HepG2 (cell line): Measurements from ENCODE around the gene FBXW4. TPM values are rescaled to one million over a fixed set of nuclear protein-coding genes. Genes with fewer than 3 reads are reported as not detected.

Experiments
- ATAC-seq: fragments of 200-7000 bp; cut with Tn5 transposase; 3 replicates; pipeline ENCODE4 v1.9.1; 2020; ENCODE audit warnings: mild to moderate bottlenecking, moderate library complexity
- BruUV-seq: library from RNA; stranded (reverse); fragments of 400-500 nt; replicated peaks from 2 replicates; lab custom pipeline; 2021; lab: Mats Ljungman, UMichigan
- CTCF ChIA-PET: fragments of 300-600 bp; formaldehyde crosslinking; extraction: SDS; loops from one replicate; lab custom pipeline; 2021; ENCODE audit warnings: low total read pairs, inconsistent platforms, low intra/inter-chr PET ratio; lab: Yijun Ruan, JAX
- POLR2A ChIA-PET: fragments of 350-600 bp; sonication (Branson Sonifier 250); formaldehyde crosslinking; loops from one replicate; lab custom pipeline; 2020; ENCODE audit warnings: antibody characterized with exemption, inconsistent platforms; lab: Yijun Ruan, JAX
- DNase-seq: peaks from one replicate; pipeline ENCODE4 v3.0.0-alpha.2; 2015; ENCODE audit warnings: low spot score
- FAIRE-seq: peaks from 3 replicates; lab custom pipeline; 2011; peaks lifted over from hg19 to GRCh38; lab: Jason Lieb, UNC
- H2AFZ ChIP-seq: one replicate; pipeline ENCODE4 v1.6.1; 2011; ENCODE audit warnings: low read length, inconsistent platforms
- H3K27ac ChIP-seq: fragments of 300-600 bp; 3 replicates; pipeline ENCODE4 v1.8.0; 2011; ENCODE audit warnings: mixed run types, mild to moderate bottlenecking, mixed read lengths, low read length, inconsistent platforms; ENCODE audit not compliant: insufficient read depth; ENCODE audit errors: extremely low read length
- H3K27me3 ChIP-seq, 2 experiments: fragments of 200-600 bp in 1 of 2; 2 replicates in 1 of 2; 3 replicates in 1 of 2; pipeline versions ENCODE4 v1.6.0 to v1.8.0; 2011; ENCODE audit warnings: low read length in 2 of 2, mild to moderate bottlenecking in 2 of 2, moderate library complexity in 2 of 2, inconsistent platforms in 1 of 2; ENCODE audit not compliant: insufficient read depth in 2 of 2, control insufficient read depth in 1 of 2
- H3K36me3 ChIP-seq, 2 experiments: fragments of 200-600 bp in 1 of 2; replicated peaks in 1 of 2; 2 replicates in 1 of 2; 3 replicates in 1 of 2; pipeline versions ENCODE4 v1.5.1 to v1.8.0; 2011; ENCODE audit warnings: low read length in 2 of 2, inconsistent platforms in 1 of 2; ENCODE audit not compliant: insufficient read depth in 2 of 2, control insufficient read depth in 1 of 2
- H3K4me1 ChIP-seq: 2 replicates; pipeline ENCODE4 v1.5.1; 2012; ENCODE audit warnings: low read length, inconsistent platforms; ENCODE audit not compliant: insufficient read depth
- H3K4me2 ChIP-seq: 2 replicates; pipeline ENCODE4 v1.6.0; 2011; ENCODE audit warnings: low read depth, low read length, inconsistent platforms
- H3K4me3 ChIP-seq, 3 experiments: fragments of 200-600 bp in 1 of 3; sonication (generic), shearing (Covaris generic) in 1 of 3; replicated peaks in 1 of 3; 2 replicates each; pipeline ENCODE4 v1.5.1; 2011 to 2016; ENCODE audit warnings: low read length in 3 of 3, inconsistent platforms in 2 of 3, low read depth in 2 of 3, mild to moderate bottlenecking in 2 of 3, control low read depth in 1 of 3, mixed read lengths in 1 of 3; ENCODE audit not compliant: insufficient read depth in 1 of 3
- H3K79me2 ChIP-seq: one replicate; pipeline ENCODE4 v1.6.1; 2011; ENCODE audit warnings: low read length, inconsistent platforms; ENCODE audit not compliant: insufficient read depth
- H3K9ac ChIP-seq: 2 replicates; pipeline ENCODE4 v1.6.0; 2011; ENCODE audit warnings: mild to moderate bottlenecking, low read depth, low read length, inconsistent platforms; ENCODE audit not compliant: insufficient read depth
- H3K9me3 ChIP-seq: 2 replicates; pipeline ENCODE4 v1.5.1; 2012; ENCODE audit warnings: mild to moderate bottlenecking, low read length
- H4K20me1 ChIP-seq: 2 replicates; pipeline ENCODE4 v1.6.0; 2011; ENCODE audit warnings: inconsistent platforms, mild to moderate bottlenecking, low read length, moderate library complexity; ENCODE audit not compliant: insufficient read depth
- KLF15 ChIP-seq: sonication (generic); formaldehyde crosslinking; IDR thresholded peaks from 2 replicates; pipeline ENCODE4 v1.8.1; 2023; ENCODE audit warnings: borderline replicate concordance, mild to moderate bottlenecking, inconsistent platforms, missing genetic modification reagents, mixed read lengths
- MAFK ChIP-seq, 2 experiments: IDR thresholded peaks in 1 of 2; conservative IDR thresholded peaks in 1 of 2; 2 replicates each; pipeline ENCODE4 v1.6.1; 2011; ENCODE audit warnings: improper control_type of control experiment in 2 of 2, low read length in 2 of 2
- MLLT10 ChIP-seq: sonication (generic); formaldehyde crosslinking; IDR thresholded peaks from 2 replicates; pipeline ENCODE4 v1.4.0; 2020; ENCODE audit warnings: missing genetic modification reagents
- ZNF850 ChIP-seq: sonication (generic); formaldehyde crosslinking; conservative IDR thresholded peaks from 2 replicates; pipeline ENCODE4 v1.9.0; 2021; ENCODE audit warnings: mild to moderate bottlenecking, missing genetic modification reagents
- WGBS: methylation state at CpG from one replicate; pipeline ENCODE4 v1.1.6; 2017; ENCODE audit warnings: low lambda C conversion rate; 5-methylcytosine and 5-hydroxymethylcytosine counted together
- in situ Hi-C: cut with HindIII; loops from 2 replicates; pipeline ENCODE4 v1.10.0; 2017; ENCODE audit warnings: low pct_unique_long_range_greater_than_20kb; ENCODE audit not compliant: extremely low pct_ligation_motif_present
- intact Hi-C: fragments of 100-400 bp; cut with micrococcal nuclease; formaldehyde crosslinking; loops from one replicate; pipeline ENCODE4 v1.10.0; 2022; ENCODE audit not compliant: unreplicated experiment
- polyA plus RNA-seq, 8 experiments: library from polyadenylated mRNA; depleted of rRNA in 3 of 8; stranded (reverse) in 7 of 8; unstranded in 1 of 8; fragments of >200 nt; fragmentation: Illumina TruSeq in 4 of 8; extraction: Trizol in 4 of 8; gene quantifications; 2 replicates each; pipeline versions ENCODE4 v1.2.1 to v1.2.3, GENCODE V29; 2011 to 2016; ENCODE audit warnings: low read depth in 4 of 8, missing spikeins in 1 of 8, mixed read lengths in 1 of 8; ENCODE audit not compliant: insufficient read depth in 1 of 8
- total RNA-seq, 5 experiments: library from RNA; depleted of rRNA; stranded (reverse); fragments of >200 nt; fragmentation: Illumina TruSeq; extraction: Trizol; gene quantifications; 2 replicates each; pipeline ENCODE4 v1.2.3, GENCODE V29; 2016; ENCODE audit warnings: low read depth in 1 of 5
- TF ChIP-seq, protein P1 (sequence below): sonication (generic); formaldehyde crosslinking; IDR thresholded peaks from 2 replicates; pipeline ENCODE4 v1.4.0; 2020; ENCODE audit warnings: mild to moderate bottlenecking, missing genetic modification reagents
- TF ChIP-seq, protein P2 (sequence below): sonication (generic); formaldehyde crosslinking; IDR thresholded peaks from 2 replicates; pipeline ENCODE4 v1.9.0; 2021; ENCODE audit warnings: mild to moderate bottlenecking, missing genetic modification reagents
- TF ChIP-seq, protein P3 (sequence below): sonication (generic); formaldehyde crosslinking; conservative IDR thresholded peaks from 2 replicates; pipeline ENCODE4 v1.8.0; 2022; ENCODE audit warnings: missing genetic modification reagents

The FBXW4 gene
- total and polyA plus RNA-seq, 2 of the 13 experiments (the other 11 are each of a cell fraction or from before 2014, with no cell fraction given), result 23.5 to 33.7 TPM

DNA sequence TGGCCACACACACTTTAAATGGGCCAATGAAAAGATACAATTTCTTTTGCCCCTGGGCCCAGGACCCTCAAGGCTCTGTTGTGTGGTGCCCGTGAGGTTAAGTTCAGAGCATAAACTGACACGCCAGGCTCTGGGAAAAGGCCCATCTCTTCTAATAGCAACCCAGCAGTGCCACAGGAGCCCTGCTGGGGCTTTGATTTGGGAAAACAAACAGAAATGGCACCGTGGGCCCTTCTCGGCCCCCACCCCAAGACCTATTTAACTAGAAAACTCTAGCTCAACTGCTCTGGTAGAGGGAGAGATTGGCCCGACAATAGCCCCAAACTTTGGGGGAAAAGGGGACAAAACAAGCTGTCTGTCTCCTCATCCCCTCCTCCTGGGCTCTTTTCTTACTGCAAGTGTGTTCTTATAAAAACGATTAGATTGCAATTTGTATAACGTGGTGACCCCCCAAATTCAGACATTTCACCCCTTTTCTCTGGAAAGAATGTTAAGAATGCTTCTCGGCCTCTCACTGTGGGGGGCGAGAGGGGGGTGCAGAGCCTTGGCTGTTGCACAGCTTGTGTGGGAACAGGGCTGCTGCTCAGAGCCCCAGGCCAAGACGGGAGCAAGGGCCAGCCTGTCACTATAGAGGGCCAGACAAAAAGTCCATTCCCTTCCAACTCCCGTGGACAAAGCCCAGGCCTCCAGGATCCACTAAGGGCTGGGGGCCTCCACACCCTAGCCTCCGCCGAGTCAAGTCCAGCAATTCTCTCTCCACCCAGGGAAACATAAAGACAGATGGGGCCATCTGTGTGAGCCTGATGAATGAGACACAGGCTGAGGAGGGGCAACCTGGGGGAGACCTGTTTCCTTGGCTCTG is 80.1 kb downstream of the FBXW4 start:
- Histone ChIP-seq H3K4me3 (no peak overlapping the region), H3K9ac (no peak overlapping the region), H3K9me3 (no peaks in the 10 kb centered on the region), H3K4me2 (no peak overlapping the region), H2AFZ (no peak overlapping the region), H3K27ac (no peak overlapping the region), H3K27me3 (no peaks in the 10 kb centered on the region), H3K79me2 (no peaks in the 10 kb centered on the region), H4K20me1 (no peaks in the 10 kb centered on the region), H3K4me1 (no peaks in the 10 kb centered on the region), H3K36me3 (peaks cover 13 to 25% of the 10 kb centered on the region in 2 experiments)
- BruUV-seq, result no TSS peak
- ATAC-seq (no peak), DNase-seq (no peak), FAIRE-seq (no peak)
- 90% methylated on average over 10 of the region's 13 CpGs for WGBS
- TF ChIP-seq ZNF850 (CRISPR knock-in tag), result no peak
- TF ChIP-seq, protein P1, sequence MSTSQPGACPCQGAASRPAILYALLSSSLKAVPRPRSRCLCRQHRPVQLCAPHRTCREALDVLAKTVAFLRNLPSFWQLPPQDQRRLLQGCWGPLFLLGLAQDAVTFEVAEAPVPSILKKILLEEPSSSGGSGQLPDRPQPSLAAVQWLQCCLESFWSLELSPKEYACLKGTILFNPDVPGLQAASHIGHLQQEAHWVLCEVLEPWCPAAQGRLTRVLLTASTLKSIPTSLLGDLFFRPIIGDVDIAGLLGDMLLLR (CRISPR knock-in tag), result no peak
- TF ChIP-seq, protein P2, sequence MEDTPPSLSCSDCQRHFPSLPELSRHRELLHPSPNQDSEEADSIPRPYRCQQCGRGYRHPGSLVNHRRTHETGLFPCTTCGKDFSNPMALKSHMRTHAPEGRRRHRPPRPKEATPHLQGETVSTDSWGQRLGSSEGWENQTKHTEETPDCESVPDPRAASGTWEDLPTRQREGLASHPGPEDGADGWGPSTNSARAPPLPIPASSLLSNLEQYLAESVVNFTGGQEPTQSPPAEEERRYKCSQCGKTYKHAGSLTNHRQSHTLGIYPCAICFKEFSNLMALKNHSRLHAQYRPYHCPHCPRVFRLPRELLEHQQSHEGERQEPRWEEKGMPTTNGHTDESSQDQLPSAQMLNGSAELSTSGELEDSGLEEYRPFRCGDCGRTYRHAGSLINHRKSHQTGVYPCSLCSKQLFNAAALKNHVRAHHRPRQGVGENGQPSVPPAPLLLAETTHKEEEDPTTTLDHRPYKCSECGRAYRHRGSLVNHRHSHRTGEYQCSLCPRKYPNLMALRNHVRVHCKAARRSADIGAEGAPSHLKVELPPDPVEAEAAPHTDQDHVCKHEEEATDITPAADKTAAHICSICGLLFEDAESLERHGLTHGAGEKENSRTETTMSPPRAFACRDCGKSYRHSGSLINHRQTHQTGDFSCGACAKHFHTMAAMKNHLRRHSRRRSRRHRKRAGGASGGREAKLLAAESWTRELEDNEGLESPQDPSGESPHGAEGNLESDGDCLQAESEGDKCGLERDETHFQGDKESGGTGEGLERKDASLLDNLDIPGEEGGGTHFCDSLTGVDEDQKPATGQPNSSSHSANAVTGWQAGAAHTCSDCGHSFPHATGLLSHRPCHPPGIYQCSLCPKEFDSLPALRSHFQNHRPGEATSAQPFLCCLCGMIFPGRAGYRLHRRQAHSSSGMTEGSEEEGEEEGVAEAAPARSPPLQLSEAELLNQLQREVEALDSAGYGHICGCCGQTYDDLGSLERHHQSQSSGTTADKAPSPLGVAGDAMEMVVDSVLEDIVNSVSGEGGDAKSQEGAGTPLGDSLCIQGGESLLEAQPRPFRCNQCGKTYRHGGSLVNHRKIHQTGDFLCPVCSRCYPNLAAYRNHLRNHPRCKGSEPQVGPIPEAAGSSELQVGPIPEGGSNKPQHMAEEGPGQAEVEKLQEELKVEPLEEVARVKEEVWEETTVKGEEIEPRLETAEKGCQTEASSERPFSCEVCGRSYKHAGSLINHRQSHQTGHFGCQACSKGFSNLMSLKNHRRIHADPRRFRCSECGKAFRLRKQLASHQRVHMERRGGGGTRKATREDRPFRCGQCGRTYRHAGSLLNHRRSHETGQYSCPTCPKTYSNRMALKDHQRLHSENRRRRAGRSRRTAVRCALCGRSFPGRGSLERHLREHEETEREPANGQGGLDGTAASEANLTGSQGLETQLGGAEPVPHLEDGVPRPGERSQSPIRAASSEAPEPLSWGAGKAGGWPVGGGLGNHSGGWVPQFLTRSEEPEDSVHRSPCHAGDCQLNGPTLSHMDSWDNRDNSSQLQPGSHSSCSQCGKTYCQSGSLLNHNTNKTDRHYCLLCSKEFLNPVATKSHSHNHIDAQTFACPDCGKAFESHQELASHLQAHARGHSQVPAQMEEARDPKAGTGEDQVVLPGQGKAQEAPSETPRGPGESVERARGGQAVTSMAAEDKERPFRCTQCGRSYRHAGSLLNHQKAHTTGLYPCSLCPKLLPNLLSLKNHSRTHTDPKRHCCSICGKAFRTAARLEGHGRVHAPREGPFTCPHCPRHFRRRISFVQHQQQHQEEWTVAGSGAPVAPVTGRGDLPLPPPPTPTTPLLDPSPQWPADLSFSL (CRISPR knock-in tag), result no peak
- TF ChIP-seq MAFK (conservative IDR thresholded peaks at IDR 0.05 in 1 of 2, IDR thresholded peaks at IDR 0.05 in 1 of 2; ENCODE audit: low read length in 2 of 2), result peak; percentile 26 to 55; a peak in 2 of 4 replicates
- TF ChIP-seq, protein P3, sequence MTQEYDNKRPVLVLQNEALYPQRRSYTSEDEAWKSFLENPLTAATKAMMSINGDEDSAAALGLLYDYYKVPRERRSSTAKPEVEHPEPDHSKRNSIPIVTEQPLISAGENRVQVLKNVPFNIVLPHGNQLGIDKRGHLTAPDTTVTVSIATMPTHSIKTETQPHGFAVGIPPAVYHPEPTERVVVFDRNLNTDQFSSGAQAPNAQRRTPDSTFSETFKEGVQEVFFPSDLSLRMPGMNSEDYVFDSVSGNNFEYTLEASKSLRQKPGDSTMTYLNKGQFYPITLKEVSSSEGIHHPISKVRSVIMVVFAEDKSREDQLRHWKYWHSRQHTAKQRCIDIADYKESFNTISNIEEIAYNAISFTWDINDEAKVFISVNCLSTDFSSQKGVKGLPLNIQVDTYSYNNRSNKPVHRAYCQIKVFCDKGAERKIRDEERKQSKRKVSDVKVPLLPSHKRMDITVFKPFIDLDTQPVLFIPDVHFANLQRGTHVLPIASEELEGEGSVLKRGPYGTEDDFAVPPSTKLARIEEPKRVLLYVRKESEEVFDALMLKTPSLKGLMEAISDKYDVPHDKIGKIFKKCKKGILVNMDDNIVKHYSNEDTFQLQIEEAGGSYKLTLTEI, result no peak
- no peak for TF ChIP-seq MLLT10
- TF ChIP-seq KLF15 (CRISPR knock-in tag), result no peak
- CTCF ChIA-PET, result no interaction called here
- POLR2A ChIA-PET, result no interaction called here
- in situ Hi-C loops (no loop called here), intact Hi-C loops (no loop called here)
